ENCODE measurements around the gene CCM2L.

DNA sequence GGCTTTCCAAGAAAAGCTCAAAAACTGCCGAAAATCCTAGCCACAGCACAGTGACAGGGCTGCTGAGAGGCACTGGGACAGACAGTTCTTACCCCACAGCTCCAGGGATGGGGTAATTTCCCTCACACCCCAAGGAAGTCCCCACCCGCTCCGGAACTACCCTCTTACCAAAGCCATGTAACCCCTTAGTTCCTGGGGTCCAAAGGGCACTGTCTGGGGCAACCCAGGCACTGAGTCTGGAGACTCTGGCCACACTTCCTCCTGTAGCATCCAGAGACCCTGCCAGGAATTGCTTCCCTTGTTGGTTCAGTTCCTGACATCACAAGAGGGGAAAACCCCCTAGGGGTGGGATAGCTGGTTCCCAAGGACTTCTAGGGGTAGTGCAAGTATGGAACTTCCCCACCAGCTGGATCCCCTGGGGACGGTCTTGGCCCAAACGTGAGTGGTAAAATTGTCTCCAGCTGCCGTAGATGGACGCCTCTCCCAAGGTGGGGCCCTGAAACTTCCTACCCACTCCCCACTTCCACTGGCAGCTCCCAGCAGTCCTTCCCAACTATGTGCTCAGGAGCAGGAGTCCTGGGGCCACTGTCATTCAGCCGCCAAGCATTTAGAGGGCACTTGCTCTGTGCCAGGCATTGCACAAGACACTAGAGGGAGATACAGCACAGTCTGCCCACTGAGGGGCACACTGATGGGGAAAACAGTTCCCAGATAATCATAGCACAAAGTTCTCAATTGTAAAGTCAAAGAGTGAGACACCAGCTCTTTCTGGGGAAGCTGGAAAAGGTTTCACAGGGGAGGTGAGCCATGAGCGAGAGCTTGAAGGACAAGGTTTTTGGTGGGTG, 24.6 kb downstream of the CCM2L start:
- TF ChIP-seq, protein P1, sequence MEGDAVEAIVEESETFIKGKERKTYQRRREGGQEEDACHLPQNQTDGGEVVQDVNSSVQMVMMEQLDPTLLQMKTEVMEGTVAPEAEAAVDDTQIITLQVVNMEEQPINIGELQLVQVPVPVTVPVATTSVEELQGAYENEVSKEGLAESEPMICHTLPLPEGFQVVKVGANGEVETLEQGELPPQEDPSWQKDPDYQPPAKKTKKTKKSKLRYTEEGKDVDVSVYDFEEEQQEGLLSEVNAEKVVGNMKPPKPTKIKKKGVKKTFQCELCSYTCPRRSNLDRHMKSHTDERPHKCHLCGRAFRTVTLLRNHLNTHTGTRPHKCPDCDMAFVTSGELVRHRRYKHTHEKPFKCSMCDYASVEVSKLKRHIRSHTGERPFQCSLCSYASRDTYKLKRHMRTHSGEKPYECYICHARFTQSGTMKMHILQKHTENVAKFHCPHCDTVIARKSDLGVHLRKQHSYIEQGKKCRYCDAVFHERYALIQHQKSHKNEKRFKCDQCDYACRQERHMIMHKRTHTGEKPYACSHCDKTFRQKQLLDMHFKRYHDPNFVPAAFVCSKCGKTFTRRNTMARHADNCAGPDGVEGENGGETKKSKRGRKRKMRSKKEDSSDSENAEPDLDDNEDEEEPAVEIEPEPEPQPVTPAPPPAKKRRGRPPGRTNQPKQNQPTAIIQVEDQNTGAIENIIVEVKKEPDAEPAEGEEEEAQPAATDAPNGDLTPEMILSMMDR (IDR thresholded peaks at IDR 0.05) = peak; percentile 34
- TF ChIP-seq EZH2 (IDR thresholded peaks at IDR 0.05) = no peak
- no peak for TF ChIP-seq EZH2phosphoT487 (IDR thresholded peaks at IDR 0.05)
